K562 (cell line): Measurements from ENCODE around the gene ZDHHC11. TPM values are rescaled to one million over a fixed set of nuclear protein-coding genes. Genes with fewer than 3 reads are reported as not detected.
"Not testable (repeated sequence)": the region's sequence is repeated elsewhere in the genome, so short reads cannot be mapped to it uniquely, and the experiment has no call there.

ENCODE experiments used
- ATAC-seq: fragments of 200-7000 bp; cut with Tn5 transposase; 3 replicates; pipeline ENCODE4 v1.9.1; 2020; ENCODE audit warnings: moderate library complexity
- BruUV-seq: library from RNA; stranded (reverse); fragments of 400-500 nt; replicated peaks from 2 replicates; lab custom pipeline; 2021; lab: Mats Ljungman, UMichigan
- CTCF ChIA-PET: fragments of 300-600 bp; formaldehyde crosslinking; extraction: SDS; loops from one replicate; lab custom pipeline; 2021; ENCODE audit warnings: low intra/inter-chr PET ratio; lab: Yijun Ruan, JAX
- POLR2A ChIA-PET: fragments of 300-600, 350-650 bp; sonication (Branson Sonifier 250); formaldehyde crosslinking; extraction: SDS; loops from one replicate; lab custom pipeline; 2021; ENCODE audit warnings: antibody characterized with exemption, inconsistent platforms; lab: Yijun Ruan, JAX
- DNase-seq, 4 experiments: peaks; one replicate each; pipeline versions ENCODE4 v3.0.0 to v3.0.0-alpha.2; 2011 to 2018; ENCODE audit warnings: low spot score in 3 of 4, mixed read lengths in 3 of 4; ENCODE audit errors: extremely low read depth in 1 of 4
- FAIRE-seq: peaks from 2 replicates; lab custom pipeline; 2011; peaks lifted over from hg19 to GRCh38; lab: Jason Lieb, UNC
- H2AFZ ChIP-seq: 2 replicates; pipeline ENCODE4 v1.6.0; 2011; ENCODE audit warnings: low read depth, low read length, control low read depth, inconsistent platforms
- H3K27ac ChIP-seq: fragments of 200-600 bp; 3 replicates; pipeline ENCODE4 v1.8.0; 2011; ENCODE audit warnings: low read depth, mild to moderate bottlenecking, control low read depth, inconsistent platforms, low read length, moderate library complexity, mixed read lengths; ENCODE audit errors: extremely low read depth
- H3K27me3 ChIP-seq, 2 experiments: fragments of 300-600 bp in 1 of 2; 2 replicates in 1 of 2; 3 replicates in 1 of 2; pipeline versions ENCODE4 v1.6.0 to v1.8.0; 2011; ENCODE audit warnings: inconsistent platforms in 2 of 2, low read length in 2 of 2, mild to moderate bottlenecking in 1 of 2, mixed read lengths in 1 of 2, moderate library complexity in 1 of 2; ENCODE audit not compliant: control insufficient read depth in 2 of 2, insufficient read depth in 2 of 2
- H3K36me3 ChIP-seq: fragments of 300-600 bp; 3 replicates; pipeline ENCODE4 v1.8.0; 2011; ENCODE audit warnings: mild to moderate bottlenecking, low read length, inconsistent platforms; ENCODE audit not compliant: control insufficient read depth, insufficient read depth
- H3K4me1 ChIP-seq, 2 experiments: fragments of 200-600 bp in 1 of 2; replicated peaks in 1 of 2; 2 replicates in 1 of 2; 3 replicates in 1 of 2; pipeline versions ENCODE4 v1.5.1 to v1.8.0; 2011; ENCODE audit warnings: inconsistent platforms in 2 of 2, low read length in 2 of 2, mild to moderate bottlenecking in 1 of 2, mixed read lengths in 1 of 2, moderate library complexity in 1 of 2; ENCODE audit not compliant: control insufficient read depth in 2 of 2, insufficient read depth in 2 of 2
- H3K4me2 ChIP-seq: 2 replicates; pipeline ENCODE4 v1.6.1; 2011; ENCODE audit warnings: low read length, control low read depth, inconsistent platforms, mixed read lengths; ENCODE audit not compliant: insufficient read depth
- H3K4me3 ChIP-seq: fragments of 200-600 bp; sonication (generic), shearing (Covaris generic); 2 replicates; pipeline ENCODE4 v1.5.1; 2016; ENCODE audit warnings: control low read depth, inconsistent platforms
- H3K79me2 ChIP-seq: fragments of 200-600 bp; 3 replicates; pipeline ENCODE4 v1.8.0; 2011; ENCODE audit warnings: low read length, inconsistent platforms; ENCODE audit not compliant: control insufficient read depth, insufficient read depth
- H3K9ac ChIP-seq, 2 experiments: 2 replicates each; pipeline versions ENCODE4 v1.6.0 to v1.6.1; 2011; ENCODE audit warnings: low read depth in 2 of 2, low read length in 2 of 2, control low read depth in 1 of 2, inconsistent platforms in 1 of 2, mild to moderate bottlenecking in 1 of 2, mixed read lengths in 1 of 2; ENCODE audit not compliant: insufficient read depth in 1 of 2
- H3K9me1 ChIP-seq: one replicate; pipeline ENCODE4 v1.6.0; 2011; ENCODE audit warnings: inconsistent platforms, mild to moderate bottlenecking, low read length, moderate library complexity; ENCODE audit not compliant: control insufficient read depth, insufficient read depth
- H3K9me3 ChIP-seq: replicated peaks from 2 replicates; pipeline ENCODE4 v1.5.1; 2011; ENCODE audit warnings: low read depth, low read length, inconsistent platforms; ENCODE audit not compliant: control insufficient read depth, insufficient read depth
- H4K20me1 ChIP-seq: replicated peaks from 2 replicates; pipeline ENCODE4 v1.6.1; 2011; ENCODE audit warnings: low read length, inconsistent platforms, mixed read lengths; ENCODE audit not compliant: control insufficient read depth, insufficient read depth
- CBX3 ChIP-seq, 2 experiments: IDR thresholded peaks; 1 replicate in 1 of 2; 2 replicates in 1 of 2; pipeline ENCODE4 v1.6.1; 2012; ENCODE audit warnings: inconsistent platforms in 2 of 2, low read length in 2 of 2, borderline replicate concordance in 1 of 2, control low read depth in 1 of 2
- CREBBP ChIP-seq: IDR thresholded peaks from one replicate; pipeline ENCODE4 v1.6.1; 2012; ENCODE audit warnings: low read depth, mild to moderate bottlenecking, control low read depth, inconsistent platforms, low read length
- GTF2A2 ChIP-seq: IDR thresholded peaks from 2 replicates; pipeline ENCODE4 v1.6.1; 2016; ENCODE audit warnings: mild to moderate bottlenecking, missing genetic modification characterization, missing compliant biosample characterization
- JUND ChIP-seq, 2 experiments: IDR thresholded peaks; 2 replicates in 1 of 2; 3 replicates in 1 of 2; pipeline ENCODE4 v1.6.1; 2011; ENCODE audit warnings: borderline replicate concordance in 2 of 2, low read depth in 2 of 2, low read length in 2 of 2, improper control_type of control experiment in 1 of 2, missing biosample characterization in 1 of 2, missing genetic modification characterization in 1 of 2, missing genetic modification reagents in 1 of 2
- KDM1A ChIP-seq, 2 experiments: fragments of 450-650 bp; IDR thresholded peaks; 2 replicates each; pipeline ENCODE4 v1.6.1; 2016; ENCODE audit warnings: mild to moderate bottlenecking in 2 of 2
- WGBS: fragments of 100-300 bp; shearing (Covaris generic); methylation state at CpG from one replicate; pipeline ENCODE4 v1.1.6; 2016; ENCODE audit warnings: low coverage, mixed read lengths; ENCODE audit not compliant: insufficient coverage; ENCODE audit errors: missing lambda C conversion rate; 5-methylcytosine and 5-hydroxymethylcytosine counted together
- in situ Hi-C: fragments of 300-500 bp; cut with MboI; formaldehyde crosslinking; loops from 4 replicates; pipeline ENCODE4 v1.15.0; 2018; ENCODE audit warnings: inconsistent platforms, mixed read lengths
- intact Hi-C: fragments of 100-400 bp; cut with micrococcal nuclease; formaldehyde crosslinking; loops from 2 replicates; pipeline ENCODE4 v1.14.2; 2022
- polyA plus RNA-seq, 8 experiments: library from polyadenylated mRNA; depleted of rRNA in 4 of 8; stranded (reverse) in 5 of 8; unstranded in 3 of 8; fragments of >200 nt; fragmentation: Nextera tagmentation in 2 of 8; fragmentation: Illumina TruSeq in 1 of 8; extraction: Ambion mirVana in 2 of 8; extraction: Trizol in 1 of 8; gene quantifications; 2 replicates each; pipeline versions ENCODE4 v1.2.1 to v1.2.3, GENCODE V29; 2011 to 2014; ENCODE audit warnings: inconsistent platforms in 1 of 8, missing spikeins in 1 of 8
- total RNA-seq, 7 experiments: library from RNA; depleted of rRNA in 6 of 7; stranded (reverse); fragments of >200 nt in 6 of 7; fragmentation: Illumina TruSeq in 2 of 7; extraction: Trizol in 2 of 7; gene quantifications; 2 replicates each; pipeline versions ENCODE4 v1.2.1 to v1.2.3, GENCODE V29; 2011 to 2021; ENCODE audit warnings: low replicate concordance in 1 of 7

Gene ZDHHC11
- total and polyA plus RNA-seq, 9 of the 15 experiments (the other 6 are each of a cell fraction or from before 2014, with no cell fraction given), result 0.07 to 2.3 (median 0.52) TPM

GRCh38 chr5:773517-774264, 77.1 kb downstream of the ZDHHC11 start:
- no peaks in the 10 kb centered on the region for H3K9me3 ChIP-seq
- TF ChIP-seq CBX3 (IDR thresholded peaks at IDR 0.05; ENCODE audit: borderline replicate concordance in 1 of 2, low read length in 2 of 2) (no peak), GTF2A2 (tag) (no peak), KDM1A (IDR thresholded peaks at IDR 0.05) (no peak), CREBBP (no peak), JUND (IDR thresholded peaks at IDR 0.05; ENCODE audit: borderline replicate concordance, low read depth, low read length) (no peak), JUND (tag; IDR thresholded peaks at IDR 0.05; ENCODE audit: borderline replicate concordance, low read depth, low read length) (no peak)
- no peaks in the 10 kb centered on the region for H3K79me2 ChIP-seq
- ATAC-seq (no peak), DNase-seq (peak in 2 of 4 experiments; percentile 2 to 3), FAIRE-seq (no peak)
- in situ Hi-C loops (loop anchor here (5.0 kb wide), 1 partner anchor 96 kb away; no protein-coding TSS in a partner anchor), intact Hi-C loops (loop anchor here (5.0 kb wide), 1 partner anchor 91 kb away; no protein-coding TSS in a partner anchor)
- H3K4me2 ChIP-seq, result no peak overlapping the region
- no peak overlapping the region for H3K9ac ChIP-seq
- no peak overlapping the region for H3K27ac ChIP-seq
- H2AFZ ChIP-seq, result no peak overlapping the region
- 5% methylated on average over 6 of the region's 12 CpGs for WGBS
- BruUV-seq, result no TSS peak
- peaks cover 0 to 21% of the 10 kb centered on the region in 2 experiments; a peak in 2 of 5 replicates for H3K27me3 ChIP-seq
- no peak overlapping the region for H3K4me3 ChIP-seq
- no peaks in the 10 kb centered on the region; the same call in 1 of the 2 replicates for H4K20me1 ChIP-seq
- POLR2A ChIA-PET, result no interaction called here
- CTCF ChIA-PET, result no interaction called here
- no peaks in the 10 kb centered on the region for H3K36me3 ChIP-seq
- no peaks in the 10 kb centered on the region for H3K9me1 ChIP-seq
- peaks cover 0 to 24% of the 10 kb centered on the region in 2 experiments; a peak in 3 of 5 replicates for H3K4me1 ChIP-seq

- H3K79me2 ChIP-seq, H4K20me1 ChIP-seq, H3K9me3 ChIP-seq, H3K27ac ChIP-seq, BruUV-seq, CTCF ChIA-PET, FAIRE-seq, ATAC-seq, H3K4me2 ChIP-seq, POLR2A ChIA-PET, H3K4me3 ChIP-seq, H3K36me3 ChIP-seq, H3K9me1 ChIP-seq, H3K9ac ChIP-seq, H2AFZ ChIP-seq: not testable (repeated sequence)
- peak in 2 of 4 experiments; percentile 2 for DNase-seq
- intact Hi-C loops (loop anchor here (5.0 kb wide), 1 partner anchor 91 kb away; no protein-coding TSS in a partner anchor), in situ Hi-C loops (loop anchor here (5.0 kb wide), 1 partner anchor 96 kb away; no protein-coding TSS in a partner anchor)
- Histone ChIP-seq H3K4me1 (peaks cover 0 to 24% of the 10 kb centered on the region in 2 experiments; a peak in 3 of 5 replicates), H3K27me3 (peaks cover 0 to 21% of the 10 kb centered on the region in 2 experiments; a peak in 2 of 5 replicates)
- WGBS, result 15% methylated on average over 13 of the region's 13 CpGs
Measured at GRCh38 chr5:772931-773330, 77.9 kb downstream of the ZDHHC11 start.

GRCh38 chr5:772547-772890, 78.3 kb downstream of the ZDHHC11 start:
- H3K4me2 ChIP-seq, H4K20me1 ChIP-seq, H3K9me3 ChIP-seq, H2AFZ ChIP-seq, DNase-seq, ATAC-seq, H3K4me3 ChIP-seq, H3K36me3 ChIP-seq, H3K79me2 ChIP-seq, FAIRE-seq, H3K27ac ChIP-seq, BruUV-seq, CTCF ChIA-PET, H3K9ac ChIP-seq, H3K9me1 ChIP-seq, POLR2A ChIA-PET: not testable (repeated sequence)
- Histone ChIP-seq H3K4me1 (peaks cover 0 to 20% of the 10 kb centered on the region in 2 experiments; a peak in 3 of 5 replicates), H3K27me3 (peaks cover 0 to 21% of the 10 kb centered on the region in 2 experiments; a peak in 2 of 5 replicates)
- in situ Hi-C loops, result loop anchor here (5.0 kb wide), 1 partner anchor 95 kb away; no protein-coding TSS in a partner anchor
- intact Hi-C loops, result loop anchor here (5.0 kb wide), 1 partner anchor 90 kb away; no protein-coding TSS in a partner anchor
- 0% methylated on average over 1 of the region's 14 CpGs for WGBS
